HUDEP-2 (cell line): Measurements from ENCODE around the gene NPB.

Source experiments
- DNase-seq, 76 experiments: peaks; one replicate each; lab custom pipeline; 2025; ENCODE audit not compliant: unreplicated experiment in 76 of 76; lab: John Stamatoyannopoulos, UW

Gene NPB

DNA sequence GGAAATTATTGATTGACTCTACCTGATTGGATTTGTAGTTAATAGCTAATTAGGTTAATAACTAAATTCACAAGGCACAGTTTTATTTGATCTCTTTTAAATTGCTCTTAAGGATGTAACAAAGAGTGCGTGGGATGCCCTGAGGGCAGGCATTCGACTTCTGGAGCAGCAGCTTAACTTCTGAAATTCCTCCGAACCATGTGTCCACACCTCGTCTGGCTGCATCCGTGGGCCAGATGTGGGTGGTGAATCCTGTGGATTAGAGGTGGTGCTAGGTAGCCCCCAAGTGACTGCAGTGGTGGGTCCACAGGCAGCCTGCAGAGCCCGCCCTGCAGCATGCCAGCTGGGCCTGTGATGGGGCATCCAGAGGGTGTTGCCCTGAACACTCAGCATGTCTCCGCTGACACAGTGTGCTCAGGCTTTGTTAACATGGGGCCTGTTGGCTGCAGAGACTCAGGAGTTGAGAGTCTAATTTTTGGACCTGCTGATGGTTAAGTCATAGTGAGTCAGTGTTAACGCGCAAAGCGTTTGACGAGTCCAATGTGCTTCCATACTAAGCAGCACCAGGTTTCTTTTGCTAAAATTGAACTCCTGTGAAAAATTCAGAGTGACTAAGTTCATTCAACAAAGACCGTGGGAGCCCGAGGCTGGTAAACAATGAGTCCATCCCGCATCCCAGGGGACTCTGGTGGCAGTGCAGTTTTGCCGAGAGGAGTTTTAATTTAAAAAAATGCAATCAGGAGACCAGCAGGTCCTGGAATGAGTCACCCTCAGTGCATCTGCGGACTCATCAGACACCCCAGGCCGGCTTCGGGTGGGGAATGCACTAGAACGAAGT lies 3.8 kb upstream of the NPB start:
- no peak for DNase-seq

DNA sequence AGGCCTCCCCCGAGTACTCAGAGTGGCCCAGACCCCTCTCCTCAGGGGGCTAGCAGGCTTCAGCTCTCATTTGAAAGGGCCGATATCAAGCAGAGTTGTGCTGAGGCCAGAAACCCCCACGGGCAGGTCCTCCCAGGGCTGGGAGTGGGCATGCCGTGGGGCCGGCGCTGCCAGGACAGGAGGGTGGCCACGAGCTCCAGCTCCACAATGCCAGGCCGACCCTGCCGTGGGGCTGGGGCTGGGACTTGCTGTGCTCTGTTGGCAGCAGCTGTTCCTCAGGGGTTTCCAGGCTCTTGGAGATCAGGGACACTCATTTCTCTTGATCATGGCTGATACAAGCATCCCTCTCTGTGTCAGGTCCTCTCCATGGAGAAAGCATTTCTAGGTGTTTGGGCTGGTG lies 3.2 kb upstream of the NPB start:
- DNase-seq = no peak

DNA sequence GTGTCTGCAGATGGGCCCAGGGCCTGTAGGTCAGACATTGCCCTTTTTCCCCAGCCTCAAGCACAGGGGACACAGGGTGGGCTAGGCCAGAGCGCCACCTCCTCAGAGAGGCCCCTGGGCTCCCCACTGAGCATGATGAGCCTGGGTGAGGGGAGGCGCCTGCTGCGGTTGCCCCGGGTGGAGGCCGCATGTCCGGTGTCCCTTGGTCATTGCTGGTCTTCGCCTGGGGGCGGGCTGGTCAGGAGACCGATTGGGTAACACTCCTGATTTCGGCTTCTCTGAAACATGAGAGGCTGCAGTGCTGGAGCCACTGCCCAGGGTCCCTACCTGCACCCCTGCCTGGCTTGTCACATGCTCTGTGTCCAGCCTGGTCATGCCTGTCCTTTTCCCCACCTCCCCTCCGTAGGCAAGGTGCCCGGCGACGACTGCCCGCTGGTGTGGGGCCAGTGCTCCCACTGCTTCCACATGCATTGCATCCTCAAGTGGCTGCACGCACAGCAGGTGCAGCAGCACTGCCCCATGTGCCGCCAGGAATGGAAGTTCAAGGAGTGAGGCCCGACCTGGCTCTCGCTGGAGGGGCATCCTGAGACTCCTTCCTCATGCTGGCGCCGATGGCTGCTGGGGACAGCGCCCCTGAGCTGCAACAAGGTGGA lies 2.4 kb upstream of the NPB start:
- no peak for DNase-seq

DNA sequence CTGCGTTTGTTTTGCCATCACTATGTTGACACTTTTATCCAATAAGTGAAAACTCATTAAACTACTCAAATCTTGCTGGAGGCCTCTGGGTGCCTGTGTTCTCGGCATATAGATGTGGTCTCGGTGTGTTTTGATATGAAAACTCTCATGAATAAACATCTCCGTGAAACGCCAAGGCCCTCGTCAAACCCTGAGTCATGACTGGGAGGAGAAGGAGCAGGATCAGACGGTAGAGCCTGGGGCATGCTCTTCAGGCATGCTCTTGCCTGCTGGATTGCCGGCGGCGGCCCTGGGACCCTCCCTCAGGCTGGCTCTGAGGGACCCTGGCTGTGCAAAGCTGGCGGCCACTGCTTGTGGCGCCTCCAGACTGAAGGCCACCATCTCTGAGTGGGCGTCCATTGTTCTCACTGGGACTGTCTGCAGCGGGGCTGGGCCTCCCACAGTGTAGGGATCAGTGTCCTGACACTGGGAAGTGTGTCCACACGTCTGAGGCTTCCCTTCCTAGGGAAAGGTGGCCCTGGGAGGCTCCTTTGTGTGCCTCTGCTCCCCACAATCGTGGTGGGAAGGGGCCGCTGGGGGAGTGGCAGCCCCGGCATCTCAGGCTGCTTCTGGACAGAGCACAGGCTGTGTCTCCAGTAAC lies 1.7 kb upstream of the NPB start:
- no peak for DNase-seq

DNA sequence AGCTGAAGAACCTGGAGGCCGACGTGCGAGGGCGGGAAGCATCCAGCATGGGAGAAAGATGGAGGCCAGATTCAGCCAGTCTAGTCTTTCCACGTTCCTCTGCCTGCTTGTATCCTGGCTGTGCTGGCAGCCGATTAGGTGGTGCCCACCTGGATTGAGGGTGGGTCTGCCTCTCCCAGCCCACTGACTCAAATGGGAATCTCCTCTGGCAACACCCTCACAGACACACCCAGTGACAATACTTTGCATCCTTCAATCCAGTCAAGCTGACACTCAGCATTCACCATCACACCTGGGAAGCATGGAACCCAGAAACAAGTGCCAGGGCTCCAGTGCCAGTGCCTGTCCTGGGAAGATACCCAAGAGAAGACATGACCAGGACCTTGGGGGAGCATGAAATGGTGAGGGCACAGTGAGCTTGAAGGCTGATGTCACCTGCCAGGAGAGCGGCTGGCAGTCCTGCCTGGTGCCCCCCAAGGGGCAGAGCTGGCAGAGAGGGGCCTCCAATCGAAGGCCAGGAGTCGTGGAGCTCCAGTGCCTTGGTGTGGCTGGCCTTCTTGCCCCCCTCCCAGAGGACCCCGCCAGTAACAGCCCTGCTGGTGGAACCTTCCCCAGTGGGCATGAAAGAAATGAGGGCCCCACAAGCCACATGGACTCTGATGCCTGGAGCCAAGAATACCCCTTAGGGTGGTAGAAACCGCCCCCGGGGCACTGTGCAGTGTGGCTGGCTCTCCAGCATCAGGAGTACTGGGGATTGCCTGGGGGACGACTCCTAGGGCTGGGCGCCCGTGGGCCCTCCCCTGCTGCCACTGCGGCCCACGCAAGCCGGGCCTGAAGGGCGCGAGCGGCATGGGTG lies 643 bp upstream of the NPB start:
- peak in 4 of 76 experiments; percentile 6 to 44 (median 22) for DNase-seq

DNA sequence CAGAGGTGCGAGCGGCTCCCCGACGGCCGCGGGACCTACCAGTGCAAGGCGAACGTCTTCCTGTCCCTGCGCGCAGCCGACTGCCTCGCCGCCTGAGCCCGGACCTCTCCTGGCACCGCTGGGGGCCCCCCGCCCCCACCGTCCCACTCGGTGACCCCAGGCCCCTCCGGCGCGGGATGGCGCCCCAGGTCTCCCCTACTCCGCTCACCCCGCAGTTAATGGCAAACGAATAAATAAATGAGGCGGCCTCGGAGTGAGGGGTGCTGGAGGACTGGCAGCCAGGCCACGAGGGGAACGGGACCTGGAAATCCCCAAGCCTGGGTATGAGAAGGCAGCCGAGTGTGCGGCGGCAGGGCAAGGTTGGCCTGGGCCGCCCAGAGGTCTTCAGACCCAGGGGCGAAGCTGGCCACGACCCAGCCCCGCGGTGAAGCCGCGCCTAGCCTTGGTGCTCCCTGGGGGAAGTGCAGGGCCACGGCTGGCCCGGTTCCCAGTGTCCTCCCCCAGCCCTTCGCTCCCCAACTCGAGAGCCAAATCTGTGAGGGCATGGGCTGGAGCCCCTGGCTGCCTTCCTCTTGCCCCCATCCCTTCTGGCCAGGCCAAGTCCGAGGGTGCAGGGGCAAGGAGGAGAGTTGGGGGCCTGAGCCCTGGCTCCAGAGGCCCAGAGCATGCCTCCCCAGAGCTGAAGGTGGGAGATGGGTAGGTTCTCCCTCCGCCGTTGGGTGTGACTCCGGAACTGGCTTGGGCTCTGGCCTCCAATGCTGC lies 796 bp downstream of the NPB start:
- peak in 2 of 76 experiments; percentile 9 to 43 for DNase-seq

DNA sequence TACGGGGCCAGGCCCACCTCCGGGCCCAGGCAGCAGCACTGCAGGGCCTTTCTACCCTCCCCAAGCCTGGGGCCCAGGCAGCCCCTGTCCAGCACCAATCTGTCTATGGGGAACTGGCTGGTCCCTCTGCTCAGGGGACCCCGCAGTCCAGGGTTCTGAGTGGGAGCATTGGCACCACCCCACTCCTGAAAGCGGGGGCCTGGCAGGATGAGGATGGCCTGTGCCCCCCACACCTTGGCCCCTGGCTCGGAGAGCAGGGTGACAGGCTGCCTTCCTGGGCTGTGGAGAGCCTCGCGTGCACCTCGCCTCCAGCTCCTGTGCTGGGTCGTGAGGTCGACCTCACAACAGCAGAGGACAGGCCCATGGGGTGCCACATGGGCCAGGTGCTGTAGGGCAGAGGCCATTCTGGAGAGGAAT lies 1.4 kb downstream of the NPB start:
- no peak for DNase-seq

DNA sequence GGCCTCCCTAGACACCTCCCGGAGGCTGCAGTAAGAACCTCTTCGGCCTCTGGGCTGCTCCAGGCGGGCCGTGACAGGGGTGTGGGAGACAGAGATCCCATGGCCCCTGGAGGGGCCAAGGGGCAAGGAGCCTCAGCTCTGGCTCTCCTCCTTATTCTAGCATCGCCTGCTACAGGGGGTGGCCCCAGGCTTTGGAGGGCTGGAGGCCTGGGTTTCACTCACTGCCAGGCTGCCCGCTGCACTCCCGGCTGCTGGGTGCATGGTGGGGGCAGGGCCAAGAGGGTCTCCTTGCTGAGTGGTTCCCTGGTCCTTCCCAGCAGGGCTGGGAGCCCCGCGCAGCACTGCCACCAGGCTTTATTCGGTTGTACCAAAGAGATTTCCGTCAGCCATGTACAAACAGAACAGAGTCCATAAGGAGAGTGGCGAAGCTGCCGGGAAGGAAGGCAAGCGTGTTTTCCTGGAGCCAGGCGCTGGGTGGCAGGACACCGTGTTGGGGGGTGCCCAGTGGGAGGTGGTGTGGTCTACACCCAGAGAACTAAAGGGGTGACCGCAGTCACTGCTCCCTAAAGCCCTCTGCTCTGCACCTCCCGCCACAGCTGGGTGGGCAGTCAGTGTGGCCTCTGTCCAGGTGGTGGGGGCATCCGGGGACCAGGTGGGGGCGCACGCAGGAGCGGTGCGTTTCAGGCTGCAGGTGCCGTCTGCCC lies 2.0 kb downstream of the NPB start:
- DNase-seq = no peak

DNA sequence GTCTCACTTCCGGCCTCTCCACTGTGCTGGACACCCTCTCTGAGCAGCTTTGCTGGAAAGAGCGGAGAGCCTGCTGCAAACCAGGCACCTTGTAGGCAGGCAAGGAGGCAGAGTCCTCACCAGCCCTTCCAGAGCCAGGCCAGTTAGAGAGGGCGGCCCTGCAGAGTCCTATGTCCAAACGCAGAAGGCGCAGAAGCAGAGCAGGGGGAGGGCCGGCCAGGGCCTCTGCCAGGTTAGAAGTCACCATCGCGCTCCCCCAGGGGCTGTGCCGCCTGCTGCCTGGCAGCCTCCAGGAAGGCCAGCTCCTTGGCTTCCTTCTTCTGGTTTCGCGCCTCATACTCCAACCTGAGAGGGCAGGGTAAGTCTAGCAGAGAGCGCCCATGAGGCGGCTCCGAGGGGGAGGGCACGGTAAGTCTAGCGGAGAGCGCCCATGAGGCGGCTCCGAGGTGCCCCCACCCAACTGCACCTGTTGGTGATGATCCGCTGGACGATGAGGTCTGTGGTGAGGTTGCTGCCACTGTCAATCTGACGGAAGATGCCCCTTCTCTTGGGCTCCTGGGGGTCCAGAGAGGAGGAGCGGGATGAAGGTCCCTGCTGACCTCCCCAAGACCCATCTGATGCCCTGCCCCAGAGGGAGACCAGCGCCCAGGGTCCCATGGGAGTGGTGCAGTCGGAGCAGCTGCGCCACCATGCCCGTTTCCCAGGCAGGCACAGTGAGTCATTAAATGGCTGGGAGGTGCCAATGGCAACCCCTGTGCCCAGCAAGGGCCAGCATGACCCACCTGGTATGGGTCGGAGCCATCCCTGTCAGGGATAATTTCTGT lies 2.8 kb downstream of the NPB start:
- DNase-seq = no peak

DNA sequence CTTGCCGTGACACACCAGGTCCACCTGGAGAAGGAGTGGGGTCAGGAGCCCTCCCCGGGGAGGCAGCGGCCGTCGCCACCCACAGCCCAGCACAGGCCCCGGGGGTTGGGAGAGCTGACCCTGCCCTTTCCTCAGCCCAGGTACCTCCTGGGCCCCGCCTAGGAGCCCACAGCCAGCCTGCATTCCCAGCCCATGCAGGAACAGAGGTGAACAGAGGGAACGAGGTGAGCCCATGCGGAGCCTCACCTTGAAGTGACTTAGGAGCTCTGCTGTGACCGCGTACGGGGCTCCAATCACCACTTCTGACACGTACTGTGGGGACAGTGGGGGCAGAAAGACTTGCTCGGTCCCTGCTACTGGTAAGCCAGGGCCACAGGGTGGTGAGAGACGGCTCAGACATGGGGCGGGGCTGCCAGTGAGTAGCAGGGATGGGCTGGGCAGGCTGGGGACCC lies 3.4 kb downstream of the NPB start:
- DNase-seq = no peak

DNA sequence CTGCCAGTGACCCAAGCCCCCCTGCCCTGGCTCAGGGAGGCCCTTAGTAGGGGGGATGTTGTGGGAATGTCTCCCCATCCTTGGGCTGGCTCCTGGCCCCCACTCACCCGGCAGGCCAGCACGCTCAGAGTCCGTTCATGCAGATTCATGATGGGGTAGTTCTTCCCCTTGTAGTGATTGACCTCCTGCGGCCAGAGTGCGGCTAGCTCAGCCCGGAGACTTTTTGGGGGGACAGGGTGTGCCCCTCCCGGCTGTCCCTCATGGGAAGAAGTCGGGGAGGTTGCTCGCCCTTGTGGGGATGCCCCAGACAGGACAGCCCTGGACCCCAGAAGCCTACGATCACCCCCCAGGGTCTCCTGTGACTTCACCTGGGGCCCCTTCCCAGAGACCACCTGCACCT lies 4.0 kb downstream of the NPB start:
- DNase-seq = no peak

DNA sequence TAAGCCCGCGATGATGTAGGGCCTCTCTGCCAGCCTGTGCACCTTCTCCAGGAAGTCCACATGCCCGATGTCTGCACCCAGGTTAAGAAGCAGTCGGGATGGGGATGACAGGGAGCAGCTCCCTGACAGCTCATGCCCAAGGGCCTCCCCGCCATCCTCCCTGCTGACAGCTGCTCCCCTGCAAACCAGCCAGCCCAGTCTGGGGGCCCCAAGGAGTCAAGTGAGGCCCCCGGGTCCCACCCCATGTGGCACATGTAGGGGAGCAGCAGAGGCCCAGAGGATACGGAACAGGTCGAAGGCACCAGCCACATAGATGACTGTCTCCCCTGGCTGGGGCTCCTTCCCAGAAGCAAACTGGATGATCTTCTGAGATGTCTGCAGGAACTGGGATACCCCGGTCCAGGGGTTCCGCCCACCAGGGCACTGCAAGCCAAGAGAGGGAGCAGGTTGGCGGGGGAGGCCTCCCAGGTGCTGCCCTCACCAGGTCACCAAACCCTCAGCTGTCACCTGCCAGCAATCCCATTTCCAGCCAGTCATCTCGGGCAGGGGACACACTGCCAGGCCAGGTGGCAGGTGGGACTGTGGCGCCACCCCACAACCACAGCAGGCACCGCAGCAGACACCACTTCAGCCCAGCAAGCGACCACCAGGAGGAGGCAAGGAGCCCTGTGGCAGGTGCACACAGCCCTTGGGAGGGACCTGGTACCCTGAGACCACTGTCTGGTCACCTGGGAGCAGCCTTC lies 4.6 kb downstream of the NPB start:
- peak in 12 of 76 experiments; percentile 10 to 27 (median 16) for DNase-seq

DNA sequence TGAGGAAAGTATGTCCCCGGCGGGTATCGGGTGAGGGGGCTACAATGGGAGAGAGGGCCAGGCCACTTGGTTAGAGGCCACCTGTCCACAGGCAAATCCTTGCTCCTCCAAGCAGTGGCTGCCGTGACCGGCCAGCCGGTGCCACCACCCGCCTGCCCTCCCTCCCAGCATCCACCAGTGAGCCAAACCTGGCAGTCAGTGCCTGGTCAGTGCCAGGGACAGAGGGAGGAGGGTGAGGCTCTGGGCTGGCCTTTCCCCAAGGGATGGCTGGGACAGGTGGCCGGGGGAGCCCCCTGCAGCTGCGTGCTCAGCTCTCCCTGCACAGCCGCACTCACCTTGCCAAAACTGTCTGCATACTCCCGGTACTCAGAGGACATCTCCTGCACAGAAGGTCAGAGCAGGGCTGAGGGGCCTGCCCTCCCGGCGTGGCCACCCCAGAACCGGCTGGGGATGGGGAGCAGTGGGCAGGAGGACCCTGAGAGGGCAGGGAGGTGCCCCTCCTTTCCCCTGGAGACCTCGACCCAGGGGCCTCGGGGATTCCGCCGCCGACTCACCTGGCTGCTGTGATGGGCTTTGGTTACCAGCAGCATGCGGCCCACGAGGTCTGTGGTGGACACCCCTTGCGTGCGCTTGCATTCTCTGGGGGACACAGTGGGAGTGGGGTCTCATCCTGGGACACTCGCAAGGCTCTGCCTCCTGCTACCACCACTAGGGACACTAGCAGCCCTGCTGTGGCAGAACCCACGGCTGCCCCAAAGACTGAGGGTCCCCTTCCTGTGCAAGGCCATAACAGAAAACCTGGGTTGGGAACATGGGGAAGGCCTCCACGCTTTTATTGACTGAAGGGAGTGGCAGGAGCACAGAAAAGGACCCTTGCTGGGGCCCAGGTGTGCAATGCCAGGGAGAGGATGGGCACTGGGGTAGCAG lies 5.4 kb downstream of the NPB start:
- no peak for DNase-seq

DNA sequence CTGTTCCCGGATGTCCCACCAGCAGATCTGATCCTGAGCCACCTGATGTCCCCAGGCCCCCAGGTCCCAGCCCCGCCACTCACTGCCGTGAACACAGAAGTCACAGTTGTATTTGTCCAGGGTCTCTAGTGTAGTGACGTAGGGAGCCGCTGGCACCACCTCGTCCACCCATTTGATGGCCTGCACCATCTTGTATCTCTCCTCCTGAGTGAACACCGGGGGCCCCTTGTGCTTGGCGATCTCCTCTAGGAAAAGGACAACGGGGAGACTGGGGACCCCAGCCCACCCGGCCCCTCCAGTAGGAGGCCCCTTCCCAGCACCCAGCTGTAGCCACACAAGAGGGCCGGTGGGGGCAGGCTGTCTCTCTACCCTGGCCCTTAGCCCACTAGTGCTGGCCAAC lies 6.8 kb downstream of the NPB start:
- DNase-seq = no peak

DNA sequence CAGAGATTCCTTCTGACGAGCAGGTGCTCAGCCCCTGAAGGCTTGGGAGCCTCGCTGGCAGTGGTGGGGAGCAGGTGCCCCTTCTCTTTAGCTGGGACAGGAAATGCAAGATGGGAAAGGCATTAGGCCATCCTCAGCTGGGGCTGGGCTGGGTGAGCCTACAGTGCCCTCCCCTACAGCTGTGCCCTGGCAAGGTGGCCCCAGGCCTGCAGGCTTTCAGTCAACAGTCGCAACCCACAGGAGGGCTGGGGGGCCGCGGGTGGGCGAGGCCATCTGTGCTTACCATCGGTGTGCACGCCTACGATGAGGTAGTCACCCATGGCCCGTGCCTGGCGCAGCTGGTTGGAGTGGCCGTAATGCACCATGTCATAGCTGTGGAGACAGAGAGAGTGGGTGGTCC lies 7.2 kb downstream of the NPB start:
- no peak for DNase-seq

DNA sequence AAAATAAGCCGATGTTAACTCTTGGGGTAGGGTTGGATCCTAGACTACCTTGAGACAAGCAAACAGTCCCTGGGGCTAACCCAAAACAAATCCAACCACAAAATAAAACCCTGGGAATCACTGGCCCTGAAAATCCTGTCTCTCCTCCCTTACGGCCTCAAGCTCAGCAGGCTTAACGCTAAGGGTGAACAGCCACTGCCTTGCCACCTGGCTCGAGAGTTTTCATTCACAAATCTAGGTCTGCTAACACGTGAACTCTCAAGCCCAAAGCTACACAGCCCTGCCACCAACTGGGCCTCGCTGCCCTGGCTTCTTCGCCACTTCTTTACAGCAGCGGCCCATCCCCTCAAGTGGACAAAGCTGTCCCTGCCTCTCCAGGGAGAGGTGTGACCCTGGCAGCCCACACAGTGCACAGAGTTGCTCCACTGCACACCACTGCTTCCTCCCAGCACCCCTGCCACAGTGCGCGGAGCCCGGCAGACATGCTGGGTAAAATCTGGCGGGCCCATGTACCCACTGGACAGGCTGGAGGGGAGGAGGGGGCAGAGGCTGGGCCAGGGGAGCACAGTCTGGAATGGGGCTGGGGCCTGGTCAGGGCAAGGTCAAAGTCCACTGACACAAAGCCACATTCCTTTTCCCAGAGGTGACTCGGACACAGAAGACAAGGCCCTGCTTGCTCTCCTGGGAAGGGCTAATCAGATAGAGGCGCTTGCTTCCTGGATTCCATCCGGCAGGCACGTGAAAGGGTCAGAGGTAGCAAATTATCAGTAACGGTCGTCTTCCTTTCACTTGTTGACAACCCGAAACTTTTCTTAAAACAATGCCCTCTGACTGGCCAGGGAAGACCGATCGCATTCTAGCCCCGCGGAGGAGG lies 8.2 kb downstream of the NPB start:
- DNase-seq = peak in 3 of 76 experiments; percentile 9 to 20 (median 13)
